ENCODE data around the gene RASGRP1. TPM values are rescaled to one million over a fixed set of nuclear protein-coding genes. Genes with fewer than 3 reads are reported as not detected.

RASGRP1 gene
- total RNA-seq, 1 experiment from 2014 or later = 0.85 TPM

DNA sequence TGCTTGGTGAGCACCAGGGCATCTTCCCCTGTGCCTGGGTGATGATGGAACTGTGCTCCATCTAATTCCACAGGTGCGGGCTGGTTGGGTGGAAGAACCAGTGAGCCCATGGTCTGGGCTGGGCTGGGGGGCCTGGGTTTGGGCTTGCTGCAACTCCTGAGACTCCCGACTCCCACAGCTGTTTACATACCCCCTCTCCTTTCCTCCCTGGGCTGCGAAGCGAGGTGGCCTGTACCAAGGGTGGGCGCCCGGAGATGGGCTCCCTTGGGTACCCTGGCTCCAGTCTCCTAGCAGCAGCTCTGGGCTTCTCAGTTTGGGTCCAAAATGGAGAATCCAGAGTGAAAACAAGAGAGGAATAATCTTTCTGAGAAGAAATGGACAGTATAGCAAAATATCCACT lies 105.1 kb downstream of the RASGRP1 start:
- peaks cover 6 to 13% of the 10 kb centered on the region in 2 experiments for H3K4me1 Mint-ChIP-seq
- Histone ChIP-seq H3K4me1 (ENCODE audit: insufficient read depth, low read length) (no peaks in the 10 kb centered on the region; the same call in 1 of the 2 replicates), H2BK12ac (ENCODE audit: insufficient read length, low read depth, low read length) (no peak overlapping the region), H2BK20ac (ENCODE audit: low read depth, low read length, poor library complexity, severe bottlenecking) (no peak overlapping the region), H3T11ph (ENCODE audit: low read length) (no peak overlapping the region), H3K23ac (ENCODE audit: insufficient read length, low read depth, low read length) (no peak overlapping the region), H2BK5ac (ENCODE audit: insufficient read length, low read length) (no peak overlapping the region), H3K79me2 (ENCODE audit: insufficient read depth, low read length) (peaks cover 41% of the 10 kb centered on the region), H3K56ac (ENCODE audit: insufficient read length, low read depth, low read length) (no peak overlapping the region), H3K79me1 (ENCODE audit: insufficient read depth, low read depth, low read length, poor library complexity, severe bottlenecking) (peaks cover 23% of the 10 kb centered on the region), H2AK5ac (ENCODE audit: insufficient read length, low read length) (no peak overlapping the region), H3K23me2 (ENCODE audit: insufficient read length, low read depth, low read length, poor library complexity, severe bottlenecking) (peaks cover 5% of the 10 kb centered on the region), H3K4ac (ENCODE audit: low read depth, low read length) (no peak overlapping the region), H4K20me1 (ENCODE audit: control insufficient read depth, insufficient read depth, insufficient read length) (peaks cover 2% of the 10 kb centered on the region), H3K14ac (ENCODE audit: insufficient read depth, low read length) (no peak overlapping the region), H4K8ac (replicated peaks; ENCODE audit: insufficient read length, low read depth, low read length) (no peak overlapping the region), H3K27me3 (ENCODE audit: insufficient read depth, low read length) (no peaks in the 10 kb centered on the region), H2BK120ac (ENCODE audit: low read depth, low read length, poor library complexity, severe bottlenecking) (no peak overlapping the region), H4K5ac (ENCODE audit: insufficient read length, low read depth, low read length) (no peak overlapping the region), H3K27ac (ENCODE audit: insufficient read length, low read depth, low read length) (no peak overlapping the region), H2BK15ac (ENCODE audit: low read depth, low read length) (no peak overlapping the region), H3K4me2 (ENCODE audit: insufficient read depth, insufficient read length, low read length) (no peak overlapping the region), H3K9me3 (ENCODE audit: control insufficient read depth, low read depth, low read length) (no peaks in the 10 kb centered on the region), H3K9ac (ENCODE audit: extremely low read depth, insufficient read length, low read length) (no peak overlapping the region), H2AFZ (ENCODE audit: low read length) (no peak overlapping the region), H4K91ac (ENCODE audit: insufficient read length, low read depth, low read length) (no peak overlapping the region), H3K18ac (ENCODE audit: insufficient read length, low read depth, low read length) (no peak overlapping the region)
- H3K27ac Mint-ChIP-seq = peak overlapping the region in 1 of 3 experiments; percentile 9; a peak in 1 of 7 replicates
- no peaks in the 10 kb centered on the region for H3K9me3 Mint-ChIP-seq
- WGBS (ENCODE audit: extremely low coverage, insufficient read length, low lambda C conversion rate) = no CpG with 5 or more reads among the region's 6 CpGs
- no peak overlapping the region for H3K4me3 Mint-ChIP-seq
- TF ChIP-seq, protein P1, sequence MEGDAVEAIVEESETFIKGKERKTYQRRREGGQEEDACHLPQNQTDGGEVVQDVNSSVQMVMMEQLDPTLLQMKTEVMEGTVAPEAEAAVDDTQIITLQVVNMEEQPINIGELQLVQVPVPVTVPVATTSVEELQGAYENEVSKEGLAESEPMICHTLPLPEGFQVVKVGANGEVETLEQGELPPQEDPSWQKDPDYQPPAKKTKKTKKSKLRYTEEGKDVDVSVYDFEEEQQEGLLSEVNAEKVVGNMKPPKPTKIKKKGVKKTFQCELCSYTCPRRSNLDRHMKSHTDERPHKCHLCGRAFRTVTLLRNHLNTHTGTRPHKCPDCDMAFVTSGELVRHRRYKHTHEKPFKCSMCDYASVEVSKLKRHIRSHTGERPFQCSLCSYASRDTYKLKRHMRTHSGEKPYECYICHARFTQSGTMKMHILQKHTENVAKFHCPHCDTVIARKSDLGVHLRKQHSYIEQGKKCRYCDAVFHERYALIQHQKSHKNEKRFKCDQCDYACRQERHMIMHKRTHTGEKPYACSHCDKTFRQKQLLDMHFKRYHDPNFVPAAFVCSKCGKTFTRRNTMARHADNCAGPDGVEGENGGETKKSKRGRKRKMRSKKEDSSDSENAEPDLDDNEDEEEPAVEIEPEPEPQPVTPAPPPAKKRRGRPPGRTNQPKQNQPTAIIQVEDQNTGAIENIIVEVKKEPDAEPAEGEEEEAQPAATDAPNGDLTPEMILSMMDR (conservative IDR thresholded peaks at IDR 0.05) = no peak
- DNase-seq = no peak
- H3K27me3 Mint-ChIP-seq (ENCODE audit: low read depth) = no peaks in the 10 kb centered on the region
- H3K36me3 Mint-ChIP-seq (ENCODE audit: insufficient read depth in 1 of 3, low read depth in 3 of 3) = peaks cover 3 to 5% (median 5%) of the 10 kb centered on the region in 3 experiments; a peak in 2 of 7 replicates
